Neuronal stem cell (in vitro differentiated cells): ENCODE results near the gene ATP7A.

Source experiments
- DNase-seq: peaks from one replicate; pipeline ENCODE4 v3.0.0-alpha.2; 2013; ENCODE audit warnings: low spot score
- H2AFZ ChIP-seq: one replicate; pipeline ENCODE4 v1.6.1; 2013; ENCODE audit warnings: mild to moderate bottlenecking, low read length, inconsistent platforms
- H2AK5ac ChIP-seq: 2 replicates; pipeline ENCODE4 v1.6.1; 2013; ENCODE audit warnings: low read depth, mild to moderate bottlenecking, inconsistent platforms, low read length, moderate library complexity, mixed read lengths
- H2BK120ac ChIP-seq: 2 replicates; pipeline ENCODE4 v1.6.1; 2013; ENCODE audit warnings: low read depth, mild to moderate bottlenecking, inconsistent platforms, low read length, moderate library complexity, mixed read lengths
- H2BK12ac ChIP-seq: one replicate; pipeline ENCODE4 v1.6.1; 2013; ENCODE audit warnings: low read length, inconsistent platforms
- H2BK15ac ChIP-seq: 2 replicates; pipeline ENCODE4 v1.6.1; 2013; ENCODE audit warnings: mild to moderate bottlenecking, low read length, inconsistent platforms, mixed read lengths
- H2BK5ac ChIP-seq: one replicate; pipeline ENCODE4 v1.6.1; 2013; ENCODE audit warnings: inconsistent platforms, mild to moderate bottlenecking, low read length, moderate library complexity
- H3K14ac ChIP-seq: one replicate; pipeline ENCODE4 v1.6.1; 2013; ENCODE audit warnings: low read length, inconsistent platforms
- H3K18ac ChIP-seq: 2 replicates; pipeline ENCODE4 v1.6.1; 2013; ENCODE audit warnings: low read length, inconsistent platforms
- H3K23ac ChIP-seq: 2 replicates; pipeline ENCODE4 v1.6.1; 2013; ENCODE audit warnings: low read depth, mild to moderate bottlenecking, mixed read lengths, low read length, inconsistent platforms; ENCODE audit not compliant: poor library complexity
- H3K27ac ChIP-seq: replicated peaks from 3 replicates; pipeline ENCODE4 v1.5.1; 2013; ENCODE audit warnings: low read length, inconsistent platforms
- H3K27me3 ChIP-seq, 3 experiments: 2 replicates each; pipeline ENCODE4 v1.6.1; 2013; ENCODE audit warnings: low read length in 3 of 3, mild to moderate bottlenecking in 2 of 3, inconsistent platforms in 1 of 3, low read depth in 1 of 3, mixed read lengths in 1 of 3, moderate library complexity in 1 of 3; ENCODE audit not compliant: control insufficient read depth in 3 of 3, insufficient read depth in 3 of 3
- H3K36me3 ChIP-seq, 2 donors: replicated peaks in 1 of 2; 2 replicates each; pipeline ENCODE4 v1.6.1; 2013; ENCODE audit warnings: low read length in 2 of 2; ENCODE audit not compliant: control insufficient read depth in 2 of 2, insufficient read depth in 2 of 2
- H3K4ac ChIP-seq: 2 replicates; pipeline ENCODE4 v1.6.1; 2013; ENCODE audit warnings: inconsistent platforms, mild to moderate bottlenecking, low read length, moderate library complexity
- H3K4me1 ChIP-seq, 2 donors: 1 replicate in 1 of 2; 2 replicates in 1 of 2; pipeline ENCODE4 v1.6.1; 2013; ENCODE audit warnings: low read length in 2 of 2, low read depth in 1 of 2; ENCODE audit not compliant: control insufficient read depth in 2 of 2, insufficient read depth in 1 of 2
- H3K4me2 ChIP-seq: one replicate; pipeline ENCODE4 v1.6.1; 2013; ENCODE audit warnings: mild to moderate bottlenecking, low read length, inconsistent platforms; ENCODE audit not compliant: insufficient read depth, poor library complexity, severe bottlenecking
- H3K4me3 ChIP-seq, 2 donors: 2 replicates each; pipeline ENCODE4 v1.5.1; 2013; ENCODE audit warnings: low read length in 2 of 2, mild to moderate bottlenecking in 2 of 2, inconsistent platforms in 1 of 2, moderate library complexity in 1 of 2
- H3K79me1 ChIP-seq: one replicate; pipeline ENCODE4 v1.6.1; 2013; ENCODE audit warnings: low read depth, mild to moderate bottlenecking, inconsistent platforms, low read length, moderate library complexity
- H3K9ac ChIP-seq: one replicate; pipeline ENCODE4 v1.6.1; 2013; ENCODE audit warnings: mild to moderate bottlenecking, low read depth, low read length, inconsistent platforms; ENCODE audit not compliant: poor library complexity
- H3K9me3 ChIP-seq, 2 donors: replicated peaks in 1 of 2; 2 replicates each; pipeline versions ENCODE3 to v1.6.1; 2013; ENCODE audit warnings: low read length in 2 of 2, mild to moderate bottlenecking in 2 of 2, inconsistent platforms in 1 of 2, low read depth in 1 of 2, mixed read lengths in 1 of 2, moderate library complexity in 1 of 2; ENCODE audit not compliant: control insufficient read depth in 2 of 2, insufficient read depth in 1 of 2
- H4K8ac ChIP-seq: one replicate; pipeline ENCODE4 v1.6.1; 2013; ENCODE audit warnings: low read depth, mild to moderate bottlenecking, inconsistent platforms, low read length, moderate library complexity
- H4K91ac ChIP-seq: one replicate; pipeline ENCODE4 v1.6.1; 2013; ENCODE audit warnings: low read length, low read depth, mild to moderate bottlenecking, inconsistent platforms; ENCODE audit not compliant: poor library complexity
- WGBS, 2 donors: extraction: QIAGEN DNeasy Blood & Tissue Kit; methylation state at CpG; one replicate each; pipeline ENCODE4 v1.1.7; 2013; ENCODE audit warnings: missing lambda C conversion rate in 2 of 2, mixed read lengths in 1 of 2; ENCODE audit not compliant: insufficient read length in 2 of 2, insufficient replicate concordance in 1 of 2; ENCODE audit errors: extremely low coverage in 2 of 2; 5-methylcytosine and 5-hydroxymethylcytosine counted together

Gene ATP7A

GRCh38 chrX:78024349-78025059 is 114.0 kb downstream of the ATP7A start:
- Histone ChIP-seq H3K18ac (no peak overlapping the region), H3K4ac (no peak overlapping the region), H4K8ac (no peak overlapping the region), H3K36me3 (no peaks in the 10 kb centered on the region), H4K91ac (no peak overlapping the region), H2BK12ac (no peak overlapping the region), H3K14ac (no peak overlapping the region), H2AFZ (no peak overlapping the region), H3K4me1 (no peaks in the 10 kb centered on the region), H3K4me3 (no peak overlapping the region), H2BK120ac (no peak overlapping the region), H3K27ac (no peak overlapping the region), H2AK5ac (no peak overlapping the region), H3K79me1 (no peaks in the 10 kb centered on the region), H3K27me3 (no peaks in the 10 kb centered on the region), H2BK15ac (no peak overlapping the region), H2BK5ac (no peak overlapping the region), H3K4me2 (no peak overlapping the region), H3K9me3 (no peaks in the 10 kb centered on the region), H3K23ac (no peak overlapping the region), H3K9ac (no peak overlapping the region)
- DNase-seq = no peak
- WGBS, 2 donors = no CpG with 5 or more reads among the region's 7 CpGs

- DNase-seq = no peak
- Histone ChIP-seq H3K79me1 (no peaks in the 10 kb centered on the region), H3K27ac (no peak overlapping the region), H3K9ac (no peak overlapping the region), H2AFZ (no peak overlapping the region), H4K91ac (no peak overlapping the region), H2AK5ac (no peak overlapping the region), H3K4me1 (no peaks in the 10 kb centered on the region), H3K18ac (no peak overlapping the region), H4K8ac (no peak overlapping the region), H3K4me2 (no peak overlapping the region), H2BK15ac (no peak overlapping the region), H3K36me3 (no peaks in the 10 kb centered on the region), H3K23ac (no peak overlapping the region), H2BK5ac (no peak overlapping the region), H3K4me3 (no peak overlapping the region), H3K4ac (no peak overlapping the region), H2BK120ac (no peak overlapping the region), H3K27me3 (no peaks in the 10 kb centered on the region), H3K14ac (no peak overlapping the region), H2BK12ac (no peak overlapping the region), H3K9me3 (no peaks in the 10 kb centered on the region)
- no CpG with 5 or more reads among the region's 3 CpGs for WGBS, 2 donors
Measured at GRCh38 chrX:78027798-78028197, 117.3 kb downstream of the ATP7A start.

DNA sequence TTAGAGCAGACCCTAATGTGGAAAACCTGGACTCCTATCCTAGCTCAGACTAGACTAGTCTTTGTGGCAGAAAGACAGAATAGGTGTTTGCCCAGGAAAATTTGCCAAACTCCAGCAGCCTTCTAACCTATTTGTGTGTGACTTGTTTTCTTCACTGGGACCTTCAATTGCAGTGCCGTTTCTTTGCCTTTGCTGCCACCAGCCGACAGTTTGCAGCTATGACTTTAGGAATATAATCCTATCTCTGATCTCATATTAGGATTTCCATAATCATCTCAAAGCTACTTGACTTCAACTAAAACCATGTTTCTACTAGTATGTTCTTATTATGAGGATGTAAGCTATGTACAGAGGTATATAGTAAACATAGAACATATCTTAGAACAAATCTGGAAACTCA is 119.2 kb downstream of the ATP7A start:
- H3K4me3 ChIP-seq = no peak overlapping the region
- no peak overlapping the region for H3K14ac ChIP-seq
- H3K4ac ChIP-seq = no peak overlapping the region
- H3K79me1 ChIP-seq = no peaks in the 10 kb centered on the region
- H3K9ac ChIP-seq = no peak overlapping the region
- no peaks in the 10 kb centered on the region for H3K36me3 ChIP-seq
- no peak overlapping the region for H2BK5ac ChIP-seq
- WGBS, 2 donors = no CpG with 5 or more reads among the region's 2 CpGs
- H2AK5ac ChIP-seq = no peak overlapping the region
- H3K23ac ChIP-seq = no peak overlapping the region
- H4K8ac ChIP-seq = no peak overlapping the region
- no peak overlapping the region for H4K91ac ChIP-seq
- peak; percentile 0 for DNase-seq
- no peak overlapping the region for H2BK12ac ChIP-seq
- H3K4me1 ChIP-seq = no peaks in the 10 kb centered on the region
- H3K18ac ChIP-seq = no peak overlapping the region
- no peak overlapping the region for H3K27ac ChIP-seq
- no peak overlapping the region for H3K4me2 ChIP-seq
- no peak overlapping the region for H2BK120ac ChIP-seq
- H3K9me3 ChIP-seq = no peaks in the 10 kb centered on the region
- H2BK15ac ChIP-seq = no peak overlapping the region
- H3K27me3 ChIP-seq = no peaks in the 10 kb centered on the region
- no peak overlapping the region for H2AFZ ChIP-seq

GRCh38 chrX:78035061-78035460 is 124.6 kb downstream of the ATP7A start:
- no peak overlapping the region for H3K4ac ChIP-seq
- H4K91ac ChIP-seq = no peak overlapping the region
- H3K9me3 ChIP-seq = no peaks in the 10 kb centered on the region
- H3K4me3 ChIP-seq = no peak overlapping the region
- WGBS, 2 donors = no CpG with 5 or more reads among the region's 6 CpGs
- no peaks in the 10 kb centered on the region for H3K4me1 ChIP-seq
- no peak overlapping the region for H3K9ac ChIP-seq
- H3K36me3 ChIP-seq = no peaks in the 10 kb centered on the region
- H4K8ac ChIP-seq = no peak overlapping the region
- H2BK120ac ChIP-seq = no peak overlapping the region
- no peak overlapping the region for H2BK15ac ChIP-seq
- H2BK5ac ChIP-seq = no peak overlapping the region
- H3K27me3 ChIP-seq = no peaks in the 10 kb centered on the region
- no peak overlapping the region for H2AFZ ChIP-seq
- no peak overlapping the region for H2BK12ac ChIP-seq
- no peaks in the 10 kb centered on the region for H3K79me1 ChIP-seq
- no peak overlapping the region for H3K23ac ChIP-seq
- no peak overlapping the region for H3K14ac ChIP-seq
- no peak overlapping the region for H3K27ac ChIP-seq
- no peak overlapping the region for H2AK5ac ChIP-seq
- no peak overlapping the region for H3K18ac ChIP-seq
- H3K4me2 ChIP-seq = no peak overlapping the region
- DNase-seq = no peak
